Medulla oblongata (tissue), 1 donor: ENCODE results near the gene HECTD4.
"Not testable (repeated sequence)": the region's sequence is repeated elsewhere in the genome, so short reads cannot be mapped to it uniquely, and the experiment has no call there.

Source experiments
- DNase-seq: peaks from one replicate; pipeline ENCODE4 v3.0.0-alpha.2; 2015; ENCODE audit errors: extremely low spot score

HECTD4 gene

GRCh38 chr12:112354399-112354798 lies 27.8 kb downstream of the HECTD4 start:
- DNase-seq, result no peak

- no peak for DNase-seq
These were observed 28.8 kb downstream of the HECTD4 start for GRCh38 chr12:112353393-112353792.

DNA sequence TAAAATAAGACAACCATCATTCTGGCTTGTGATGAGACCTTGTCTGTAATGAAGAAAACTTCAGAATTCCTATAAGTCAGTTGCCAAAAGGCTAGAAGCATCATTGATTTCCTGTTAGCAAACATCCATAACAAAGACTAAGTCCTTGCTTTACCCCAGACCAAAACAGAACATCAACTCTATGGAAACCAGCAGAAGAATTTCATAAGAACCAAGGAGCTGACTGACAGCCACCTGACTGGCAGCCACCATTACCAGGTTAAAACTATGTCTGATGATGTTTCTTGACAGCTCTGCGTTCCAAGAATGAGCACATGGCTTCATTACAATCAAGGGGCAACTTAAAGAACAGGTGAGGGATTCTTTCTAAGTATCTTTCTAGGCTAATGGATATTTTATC lies 29.3 kb downstream of the HECTD4 start:
- DNase-seq, result no peak

DNA sequence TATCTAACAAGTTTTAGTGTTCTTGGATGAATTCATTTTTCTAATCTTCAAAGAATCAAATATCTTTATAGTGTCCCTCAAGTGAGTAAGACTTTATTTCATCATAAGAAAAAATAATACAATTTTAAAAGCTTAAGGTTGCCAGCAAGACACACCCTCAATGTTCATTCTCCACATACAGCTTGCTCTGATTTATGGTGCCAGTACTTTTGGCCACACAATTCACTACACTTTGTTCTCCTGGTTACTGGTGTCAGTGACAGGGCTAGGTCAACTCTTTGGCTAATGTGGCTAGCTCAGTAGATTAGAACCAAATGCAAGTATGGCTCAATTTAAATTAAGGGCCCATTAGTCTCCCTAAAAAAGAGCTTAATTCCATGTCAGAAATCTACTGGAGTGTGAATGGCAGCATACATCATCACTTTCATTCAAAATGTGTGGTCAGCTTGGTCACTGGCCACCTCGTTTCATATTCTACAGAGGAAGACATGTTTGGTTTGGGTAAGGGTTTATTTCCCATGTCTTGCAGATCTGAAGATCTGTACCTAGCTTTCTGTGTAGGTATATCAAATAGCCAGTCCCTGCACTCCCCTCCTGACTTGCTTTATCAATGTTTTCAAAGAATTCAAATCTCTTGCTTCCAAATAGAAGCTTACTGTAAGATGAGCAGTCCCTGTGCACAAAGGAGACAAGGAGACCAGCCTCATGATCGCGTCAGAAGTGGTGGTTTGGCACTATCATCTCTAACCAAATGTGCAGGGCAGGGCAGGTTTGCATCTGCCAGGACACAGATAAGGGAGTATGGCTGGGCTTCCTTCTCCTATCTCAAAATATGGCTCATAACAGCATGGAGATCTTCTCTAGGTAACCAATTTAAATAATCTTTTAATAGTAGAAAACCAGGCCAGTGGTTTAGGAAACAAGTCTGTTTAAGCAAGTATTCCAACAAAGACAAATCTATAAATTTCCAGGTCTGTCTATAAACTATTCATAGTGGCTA lies 31.3 kb downstream of the HECTD4 start:
- DNase-seq, result no peak

GRCh38 chr12:112349431-112349830 lies 32.8 kb downstream of the HECTD4 start:
- DNase-seq, result no peak

GRCh38 chr12:112348926-112349325 lies 33.3 kb downstream of the HECTD4 start:
- DNase-seq, result not testable (repeated sequence)

DNA sequence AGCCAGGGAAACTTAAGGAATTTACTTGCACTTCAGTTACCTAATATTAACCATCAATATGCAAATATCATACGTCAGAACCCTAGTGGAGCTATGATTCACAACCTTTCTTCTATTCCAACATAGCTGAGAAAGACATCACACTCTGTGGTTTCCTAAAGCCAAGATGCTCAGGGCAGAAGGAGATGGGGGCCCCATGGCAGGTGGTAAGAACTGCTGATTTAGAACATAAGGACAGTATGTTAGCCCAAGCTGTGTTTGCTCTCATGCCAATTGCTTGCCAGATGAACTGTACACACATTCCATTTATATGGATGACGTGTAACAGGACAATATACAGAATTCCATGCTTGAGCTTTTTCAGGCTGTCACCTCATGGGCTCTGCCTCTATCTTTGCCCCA lies 34.6 kb downstream of the HECTD4 start:
- no peak for DNase-seq

DNA sequence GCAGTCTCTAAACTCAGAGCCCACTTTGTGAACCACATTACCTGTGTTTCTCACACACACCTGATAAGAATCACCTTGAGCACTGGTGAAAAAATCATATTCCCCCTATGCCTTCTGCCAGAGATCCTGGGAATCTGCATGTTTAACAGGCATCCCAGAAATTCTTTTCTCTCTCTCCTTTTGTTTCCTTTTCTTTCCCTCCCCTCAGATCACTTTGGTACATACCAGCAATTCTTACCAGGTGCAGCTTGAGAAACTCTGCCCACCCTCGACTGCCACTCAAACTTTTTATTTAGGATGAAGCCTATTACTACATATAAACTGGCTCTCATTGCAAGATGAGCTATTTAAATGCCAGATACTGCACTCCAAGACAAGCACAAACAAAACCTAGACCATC lies 36.0 kb downstream of the HECTD4 start:
- no peak for DNase-seq

- DNase-seq, result no peak
These were observed 38.0 kb downstream of the HECTD4 start for GRCh38 chr12:112344220-112344619.

DNA sequence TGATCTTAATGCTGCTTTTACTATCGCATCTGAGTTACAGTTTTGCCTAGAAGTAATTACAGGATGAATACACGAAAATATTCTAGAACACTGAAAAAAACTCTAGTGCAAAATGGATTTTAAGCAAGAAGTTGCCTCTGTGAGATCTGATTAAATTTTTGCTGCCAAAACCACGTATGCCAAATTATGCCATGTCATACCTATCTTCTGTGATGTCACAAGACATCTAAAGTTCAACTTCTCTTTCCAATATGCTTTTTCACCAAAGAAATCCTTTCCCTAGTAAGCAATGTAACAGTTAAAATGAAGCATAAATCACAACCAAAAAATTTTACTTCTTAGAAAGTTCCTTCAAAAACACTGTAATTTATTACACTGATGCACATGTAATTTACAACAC lies 39.6 kb downstream of the HECTD4 start:
- no peak for DNase-seq

DNA sequence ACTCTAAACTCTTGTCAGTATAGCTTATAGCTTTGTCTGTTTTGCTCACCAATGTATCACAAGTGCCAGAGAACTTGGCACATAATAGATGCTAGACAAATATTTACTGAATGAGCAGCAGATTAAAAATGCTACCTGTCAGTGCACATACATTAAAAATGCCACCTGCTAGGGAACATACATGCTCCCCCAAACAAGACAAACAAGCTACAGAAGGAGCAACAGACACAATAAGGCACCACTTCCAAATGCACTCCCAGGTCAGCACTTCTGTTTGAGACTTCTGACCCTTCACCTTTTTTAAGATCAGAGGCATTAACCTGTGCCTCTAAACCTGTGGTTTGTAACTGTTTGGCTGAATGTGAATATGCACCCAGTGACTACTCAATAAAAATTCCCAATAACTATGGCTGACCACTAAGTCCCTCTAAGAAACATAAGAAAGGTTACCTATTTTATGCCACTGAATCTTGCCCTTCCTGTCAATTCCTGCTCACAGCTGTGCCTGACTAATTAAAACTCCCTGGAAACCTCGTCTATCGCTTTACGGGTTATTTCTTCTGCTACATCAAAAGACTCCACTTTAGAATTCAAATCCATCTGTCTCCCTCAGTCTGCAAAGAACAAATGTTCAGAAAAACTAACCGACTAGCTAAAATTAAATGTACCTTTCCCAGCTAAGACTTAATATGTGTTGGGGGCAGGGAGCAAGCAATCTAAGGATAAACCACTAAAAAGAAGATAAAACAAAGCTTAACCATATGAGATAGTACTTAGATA lies 41.0 kb downstream of the HECTD4 start:
- no peak for DNase-seq

- DNase-seq, result no peak
These were observed 42.0 kb downstream of the HECTD4 start for GRCh38 chr12:112340230-112340629.

DNA sequence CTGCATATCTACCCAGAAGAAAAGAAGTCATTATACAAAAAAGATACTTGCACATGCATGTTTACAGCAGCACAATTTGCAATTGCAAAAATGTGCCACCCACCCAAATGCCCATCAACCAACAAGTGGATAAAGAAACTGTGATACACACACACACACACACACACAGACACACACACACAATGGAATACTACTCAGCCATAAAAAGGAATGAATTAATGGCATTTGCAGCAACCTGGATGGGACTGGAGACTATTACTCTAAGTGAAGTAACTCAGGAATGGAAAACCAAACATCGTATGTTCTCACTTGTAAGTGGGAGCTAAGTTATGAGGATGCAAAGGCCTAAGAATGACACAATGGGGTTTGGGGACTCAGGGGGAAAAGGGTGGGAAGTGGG lies 47.2 kb downstream of the HECTD4 start:
- not testable (repeated sequence) for DNase-seq

GRCh38 chr12:112333019-112333418 lies 49.2 kb downstream of the HECTD4 start:
- DNase-seq, result no peak

DNA sequence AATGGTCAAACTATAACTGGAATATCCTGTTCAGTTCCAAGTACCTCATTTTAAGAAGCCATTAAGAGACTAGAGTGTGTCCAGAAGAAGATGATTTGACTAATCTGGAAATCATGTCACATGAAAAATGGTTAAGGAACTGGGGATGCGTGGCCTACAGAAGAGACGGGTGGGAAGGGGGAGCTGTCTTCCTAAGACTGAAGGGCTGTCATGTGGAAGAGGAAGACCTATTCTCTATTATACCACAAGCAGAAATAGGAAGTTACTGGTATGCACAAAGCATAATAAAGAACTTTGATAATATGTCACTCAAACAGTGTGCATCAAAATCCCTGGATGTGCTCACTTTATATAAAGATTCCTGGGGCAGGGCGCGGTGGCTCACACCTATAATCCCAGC lies 50.3 kb downstream of the HECTD4 start:
- DNase-seq, result no peak

- no peak for DNase-seq
These were observed 51.5 kb downstream of the HECTD4 start for GRCh38 chr12:112330706-112331105.

DNA sequence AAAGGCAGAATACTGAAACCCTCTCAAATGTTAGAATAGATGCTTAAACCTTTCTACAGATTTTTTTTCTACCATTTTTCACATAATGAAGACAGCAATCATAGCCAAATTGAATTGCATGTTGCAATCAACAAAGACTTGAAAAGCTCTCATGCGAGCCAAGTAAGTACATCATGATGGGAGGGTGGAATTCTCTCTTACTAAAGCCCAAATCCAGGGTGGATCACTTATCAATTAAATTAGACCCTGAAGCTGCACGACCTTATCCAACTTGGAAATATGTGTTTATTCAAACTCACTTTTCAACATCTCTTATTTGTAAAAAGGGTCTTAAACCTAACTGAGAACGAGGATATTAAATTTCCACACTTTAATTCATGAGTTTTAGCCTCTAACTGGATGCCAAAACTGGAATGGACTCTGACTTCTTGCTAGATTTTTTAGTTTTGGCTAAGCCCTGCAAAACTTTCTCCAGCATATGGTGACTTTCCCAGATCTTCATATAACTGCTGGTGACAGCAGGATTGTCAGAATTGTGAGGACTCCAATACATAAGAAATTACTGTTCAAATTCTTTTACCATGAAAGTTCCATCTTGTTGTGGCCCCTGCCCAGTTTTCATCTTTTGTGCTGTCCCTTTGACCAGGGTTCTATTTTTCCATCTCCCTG lies 53.6 kb downstream of the HECTD4 start:
- no peak for DNase-seq

GRCh38 chr12:112327209-112327938 lies 54.9 kb downstream of the HECTD4 start:
- DNase-seq, result no peak

DNA sequence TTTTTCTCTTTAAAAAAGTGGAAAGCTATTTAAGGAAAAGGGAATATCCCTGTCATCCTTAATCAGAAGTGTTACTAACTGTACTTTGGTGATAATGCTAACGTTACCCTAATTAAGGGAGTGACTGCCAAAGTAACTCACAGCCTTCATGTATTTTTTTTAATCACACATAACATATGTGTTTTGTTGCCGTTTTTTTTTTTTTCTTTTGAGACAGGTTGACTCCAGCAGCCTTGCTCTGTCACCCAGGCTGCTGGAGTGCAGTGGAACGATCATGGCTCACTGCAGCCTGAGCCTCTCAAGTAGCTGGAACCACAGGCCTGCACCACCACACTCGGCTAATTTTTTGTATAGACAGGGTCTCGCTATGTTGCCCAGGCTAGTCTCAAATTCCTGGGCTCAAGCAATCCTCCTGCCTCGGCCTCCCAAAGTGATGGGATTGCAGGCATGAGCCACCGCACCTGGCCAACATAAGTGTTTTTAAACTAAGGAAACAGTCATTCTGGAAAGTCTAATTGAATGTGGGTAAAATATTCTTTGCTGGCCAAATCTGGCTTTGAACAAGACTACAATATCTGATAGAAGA lies 56.5 kb downstream of the HECTD4 start:
- no peak for DNase-seq

DNA sequence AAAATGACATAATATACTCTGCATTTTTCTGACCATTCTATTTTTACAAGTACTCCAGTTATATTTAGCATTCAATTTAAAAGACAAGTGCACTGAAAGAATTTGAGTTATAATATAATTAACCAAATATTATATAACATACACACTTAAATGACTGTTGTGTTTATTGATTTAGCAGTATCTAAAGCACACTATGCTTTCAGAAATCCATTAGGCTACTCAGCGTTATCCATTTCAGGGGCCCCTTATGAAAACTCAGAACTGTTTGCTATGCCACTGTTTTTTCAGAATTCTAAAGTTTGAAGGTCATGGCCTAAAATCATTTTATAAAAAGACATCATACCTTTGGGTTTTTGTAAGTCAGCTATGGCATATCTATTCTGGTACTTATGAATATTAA lies 57.1 kb downstream of the HECTD4 start:
- no peak for DNase-seq

- DNase-seq, result no peak
These were observed 59.2 kb downstream of the HECTD4 start for GRCh38 chr12:112322882-112323547.
